GM21619 (cell line): Measurements from ENCODE around the gene ZMIZ2.
A peak's percentile ranks its signal among the peaks of the same experiment; 100 is the strongest.
"Not testable (repeated sequence)": the region's sequence is repeated elsewhere in the genome, so short reads cannot be mapped to it uniquely, and the experiment has no call there.

Experiments used
- ATAC-seq: cut with Tn5 transposase; IDR thresholded peaks from one replicate; pipeline ENCODE4 v1.9.1; 2021; ENCODE audit not compliant: unreplicated experiment

ZMIZ2 gene

GRCh38 chr7:44797329-44798258 is 48.9 kb downstream of the ZMIZ2 start:
- peak; percentile 41 for ATAC-seq

- no peak for ATAC-seq
Observed at GRCh38 chr7:44798649-44799305, 50.1 kb downstream of the ZMIZ2 start.

GRCh38 chr7:44799939-44800338 is 51.3 kb downstream of the ZMIZ2 start:
- no peak for ATAC-seq

- no peak for ATAC-seq
Observed at GRCh38 chr7:44801890-44802289, 53.2 kb downstream of the ZMIZ2 start.

- no peak for ATAC-seq
Observed at GRCh38 chr7:44802418-44803025, 53.9 kb downstream of the ZMIZ2 start.

GRCh38 chr7:44803828-44804519 is 55.3 kb downstream of the ZMIZ2 start:
- ATAC-seq = not testable (repeated sequence)

GRCh38 chr7:44805950-44806349 is 57.3 kb downstream of the ZMIZ2 start:
- ATAC-seq = no peak

- ATAC-seq = no peak
Observed at GRCh38 chr7:44808914-44809393, 60.3 kb downstream of the ZMIZ2 start.

- ATAC-seq = no peak
Observed at GRCh38 chr7:44811093-44811492, 62.4 kb downstream of the ZMIZ2 start.

GRCh38 chr7:44811571-44811970 is 62.9 kb downstream of the ZMIZ2 start:
- ATAC-seq = no peak

- ATAC-seq = no peak
Observed at GRCh38 chr7:44814919-44815318, 66.3 kb downstream of the ZMIZ2 start.

- no peak for ATAC-seq
Observed at GRCh38 chr7:44819292-44819691, 70.6 kb downstream of the ZMIZ2 start.
